K562 (cell line): ENCODE results near the gene NEB. TPM values are rescaled to one million over a fixed set of nuclear protein-coding genes. Genes with fewer than 3 reads are reported as not detected.

ENCODE experiments used
- BDP1 ChIP-seq: IDR thresholded peaks from 3 replicates; pipeline ENCODE4 v1.6.1; 2011; ENCODE audit not compliant: insufficient read length, insufficient read depth
- COPS2 ChIP-seq: fragments of 450-650 bp; conservative IDR thresholded peaks from 2 replicates; pipeline ENCODE4 v1.6.1; 2016; ENCODE audit warnings: mild to moderate bottlenecking, moderate library complexity
- CREM ChIP-seq: IDR thresholded peaks from 2 replicates; pipeline ENCODE4 v1.6.1; 2014; ENCODE audit warnings: antibody characterized with exemption, low read depth
- ESRRA ChIP-seq: fragments of 450-650 bp; IDR thresholded peaks from 2 replicates; pipeline ENCODE4 v1.6.1; 2014; ENCODE audit warnings: low read depth, mild to moderate bottlenecking, moderate library complexity, borderline replicate concordance
- NR1H2 ChIP-seq: sonication (generic); formaldehyde crosslinking; IDR thresholded peaks from 2 replicates; pipeline ENCODE4 v1.4.0; 2020; ENCODE audit warnings: mild to moderate bottlenecking, missing genetic modification reagents
- SMC3 ChIP-seq: conservative IDR thresholded peaks from 2 replicates; pipeline ENCODE4 v1.6.1; 2011; ENCODE audit warnings: low read depth, low read length, improper control_type of control experiment; ENCODE audit not compliant: insufficient read depth
- SRSF3 ChIP-seq: fragments of 200-400 bp; formaldehyde crosslinking; IDR thresholded peaks from 2 replicates; pipeline ENCODE4 v1.6.1; 2016; ENCODE audit warnings: mild to moderate bottlenecking, low read length, moderate library complexity; ENCODE audit not compliant: insufficient read depth
- SRSF7 ChIP-seq: fragments of 200-400 bp; formaldehyde crosslinking; optimal IDR thresholded peaks from 2 replicates; pipeline ENCODE3; 2017; ENCODE audit warnings: mild to moderate bottlenecking, low read depth, low read length
- TRIM24 ChIP-seq, 2 experiments: fragments of 450-650 bp; IDR thresholded peaks; 2 replicates each; pipeline ENCODE4 v1.6.1; 2016
- ZC3H8 ChIP-seq: fragments of 450-650 bp; IDR thresholded peaks from 2 replicates; pipeline ENCODE4 v1.6.1; 2017
- ZNF311 ChIP-seq: fragments of 250-450 bp; sonication (Bioruptor Pico); IDR thresholded peaks from 2 replicates; pipeline ENCODE4 v1.4.0; 2020; ENCODE audit warnings: mild to moderate bottlenecking, moderate library complexity
- ZNF408 ChIP-seq: fragments of 250-450 bp; sonication (Bioruptor Pico); IDR thresholded peaks from 2 replicates; pipeline ENCODE4 v1.4.0; 2020; ENCODE audit warnings: low read depth, mild to moderate bottlenecking, moderate library complexity
- polyA plus RNA-seq, 8 experiments: library from polyadenylated mRNA; depleted of rRNA in 4 of 8; stranded (reverse) in 5 of 8; unstranded in 3 of 8; fragments of >200 nt; fragmentation: Nextera tagmentation in 2 of 8; fragmentation: Illumina TruSeq in 1 of 8; extraction: Ambion mirVana in 2 of 8; extraction: Trizol in 1 of 8; gene quantifications; 2 replicates each; pipeline versions ENCODE4 v1.2.1 to v1.2.3, GENCODE V29; 2011 to 2014; ENCODE audit warnings: inconsistent platforms in 1 of 8, missing spikeins in 1 of 8
- total RNA-seq, 7 experiments: library from RNA; depleted of rRNA in 6 of 7; stranded (reverse); fragments of >200 nt in 6 of 7; fragmentation: Illumina TruSeq in 2 of 7; extraction: Trizol in 2 of 7; gene quantifications; 2 replicates each; pipeline versions ENCODE4 v1.2.1 to v1.2.3, GENCODE V29; 2011 to 2021; ENCODE audit warnings: low replicate concordance in 1 of 7
- TF ChIP-seq, protein P1 (sequence below): fragments of 450-650 bp; IDR thresholded peaks from 2 replicates; pipeline ENCODE4 v1.6.1; 2018; ENCODE audit not compliant: partially characterized antibody
- TF ChIP-seq, protein P2 (sequence below): fragments of 450-650 bp; formaldehyde crosslinking; IDR thresholded peaks from 2 replicates; pipeline ENCODE4 v1.4.0; 2020; ENCODE audit warnings: mild to moderate bottlenecking, moderate library complexity
- TF ChIP-seq, protein P3 (sequence below), 2 experiments: fragments of 450-650 bp; IDR thresholded peaks; 2 replicates each; pipeline ENCODE4 v1.6.1; 2016
- TF ChIP-seq, protein P4 (sequence below): sonication (generic); formaldehyde crosslinking; IDR thresholded peaks from 2 replicates; pipeline ENCODE4 v1.8.0; 2022; ENCODE audit warnings: mild to moderate bottlenecking, missing genetic modification reagents
- TF ChIP-seq, protein P5 (sequence below): sonication (generic); formaldehyde crosslinking; IDR thresholded peaks from 2 replicates; pipeline ENCODE4 v1.8.1; 2023; ENCODE audit warnings: mild to moderate bottlenecking, missing genetic modification reagents

NEB gene
- total and polyA plus RNA-seq, 9 of the 15 experiments (the other 6 are each of a cell fraction or from before 2014, with no cell fraction given), result 1.7 to 3.8 (median 2.9) TPM

DNA sequence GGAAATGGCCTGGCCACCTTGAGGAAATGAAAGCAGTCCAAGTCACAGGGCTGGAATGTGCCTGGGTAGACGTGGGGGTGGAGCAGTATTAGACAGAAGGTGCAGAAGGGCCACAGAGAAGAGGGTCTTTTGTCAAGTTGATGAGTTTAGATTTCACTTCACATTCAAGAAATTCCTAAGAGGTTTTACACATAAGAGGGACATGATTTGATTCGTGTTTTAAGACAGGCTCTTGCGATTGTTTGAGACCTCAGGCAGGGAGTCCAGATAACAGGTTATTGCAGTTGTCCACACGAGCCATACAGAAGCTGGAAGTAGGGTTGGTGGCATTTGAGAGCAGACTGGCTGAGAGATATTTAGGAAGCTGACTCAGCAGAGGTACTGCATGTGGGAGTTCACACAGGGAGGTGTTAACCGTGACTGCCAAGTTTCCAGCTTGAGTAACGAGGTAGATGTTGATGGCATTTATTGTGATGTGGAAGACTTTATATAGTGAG lies 64.6 kb downstream of the NEB start (continued):
- TF ChIP-seq ZNF311 (no peak), TRIM24 (IDR thresholded peaks at IDR 0.05) (peak; percentile 54 to 62; a peak in 3 of 4 replicates), ESRRA (no peak), ZNF408 (CRISPR knock-in tag) (no peak), NR1H2 (no peak), COPS2 (no peak), ZC3H8 (no peak), SRSF3 (no peak), SMC3 (no peak), SRSF7 (no peak), CREM (no peak), BDP1 (no peak)
- TF ChIP-seq, protein P1, sequence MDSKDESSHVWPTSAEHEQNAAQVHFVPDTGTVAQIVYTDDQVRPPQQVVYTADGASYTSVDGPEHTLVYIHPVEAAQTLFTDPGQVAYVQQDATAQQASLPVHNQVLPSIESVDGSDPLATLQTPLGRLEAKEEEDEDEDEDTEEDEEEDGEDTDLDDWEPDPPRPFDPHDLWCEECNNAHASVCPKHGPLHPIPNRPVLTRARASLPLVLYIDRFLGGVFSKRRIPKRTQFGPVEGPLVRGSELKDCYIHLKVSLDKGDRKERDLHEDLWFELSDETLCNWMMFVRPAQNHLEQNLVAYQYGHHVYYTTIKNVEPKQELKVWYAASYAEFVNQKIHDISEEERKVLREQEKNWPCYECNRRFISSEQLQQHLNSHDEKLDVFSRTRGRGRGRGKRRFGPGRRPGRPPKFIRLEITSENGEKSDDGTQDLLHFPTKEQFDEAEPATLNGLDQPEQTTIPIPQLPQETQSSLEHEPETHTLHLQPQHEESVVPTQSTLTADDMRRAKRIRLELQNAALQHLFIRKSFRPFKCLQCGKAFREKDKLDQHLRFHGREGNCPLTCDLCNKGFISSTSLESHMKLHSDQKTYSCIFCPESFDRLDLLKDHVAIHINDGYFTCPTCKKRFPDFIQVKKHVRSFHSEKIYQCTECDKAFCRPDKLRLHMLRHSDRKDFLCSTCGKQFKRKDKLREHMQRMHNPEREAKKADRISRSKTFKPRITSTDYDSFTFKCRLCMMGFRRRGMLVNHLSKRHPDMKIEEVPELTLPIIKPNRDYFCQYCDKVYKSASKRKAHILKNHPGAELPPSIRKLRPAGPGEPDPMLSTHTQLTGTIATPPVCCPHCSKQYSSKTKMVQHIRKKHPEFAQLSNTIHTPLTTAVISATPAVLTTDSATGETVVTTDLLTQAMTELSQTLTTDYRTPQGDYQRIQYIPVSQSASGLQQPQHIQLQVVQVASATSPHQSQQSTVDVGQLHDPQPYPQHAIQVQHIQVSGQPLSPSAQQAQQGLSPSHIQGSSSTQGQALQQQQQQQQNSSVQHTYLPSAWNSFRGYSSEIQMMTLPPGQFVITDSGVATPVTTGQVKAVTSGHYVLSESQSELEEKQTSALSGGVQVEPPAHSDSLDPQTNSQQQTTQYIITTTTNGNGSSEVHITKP, result no peak
- TF ChIP-seq, protein P2, sequence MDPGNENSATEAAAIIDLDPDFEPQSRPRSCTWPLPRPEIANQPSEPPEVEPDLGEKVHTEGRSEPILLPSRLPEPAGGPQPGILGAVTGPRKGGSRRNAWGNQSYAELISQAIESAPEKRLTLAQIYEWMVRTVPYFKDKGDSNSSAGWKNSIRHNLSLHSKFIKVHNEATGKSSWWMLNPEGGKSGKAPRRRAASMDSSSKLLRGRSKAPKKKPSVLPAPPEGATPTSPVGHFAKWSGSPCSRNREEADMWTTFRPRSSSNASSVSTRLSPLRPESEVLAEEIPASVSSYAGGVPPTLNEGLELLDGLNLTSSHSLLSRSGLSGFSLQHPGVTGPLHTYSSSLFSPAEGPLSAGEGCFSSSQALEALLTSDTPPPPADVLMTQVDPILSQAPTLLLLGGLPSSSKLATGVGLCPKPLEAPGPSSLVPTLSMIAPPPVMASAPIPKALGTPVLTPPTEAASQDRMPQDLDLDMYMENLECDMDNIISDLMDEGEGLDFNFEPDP (CRISPR knock-in tag), result no peak
- TF ChIP-seq, protein P3, sequence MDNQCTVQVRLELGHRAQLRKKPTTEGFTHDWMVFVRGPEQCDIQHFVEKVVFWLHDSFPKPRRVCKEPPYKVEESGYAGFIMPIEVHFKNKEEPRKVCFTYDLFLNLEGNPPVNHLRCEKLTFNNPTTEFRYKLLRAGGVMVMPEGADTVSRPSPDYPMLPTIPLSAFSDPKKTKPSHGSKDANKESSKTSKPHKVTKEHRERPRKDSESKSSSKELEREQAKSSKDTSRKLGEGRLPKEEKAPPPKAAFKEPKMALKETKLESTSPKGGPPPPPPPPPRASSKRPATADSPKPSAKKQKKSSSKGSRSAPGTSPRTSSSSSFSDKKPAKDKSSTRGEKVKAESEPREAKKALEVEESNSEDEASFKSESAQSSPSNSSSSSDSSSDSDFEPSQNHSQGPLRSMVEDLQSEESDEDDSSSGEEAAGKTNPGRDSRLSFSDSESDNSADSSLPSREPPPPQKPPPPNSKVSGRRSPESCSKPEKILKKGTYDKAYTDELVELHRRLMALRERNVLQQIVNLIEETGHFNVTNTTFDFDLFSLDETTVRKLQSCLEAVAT (IDR thresholded peaks at IDR 0.05), result no peak
- TF ChIP-seq, protein P4, sequence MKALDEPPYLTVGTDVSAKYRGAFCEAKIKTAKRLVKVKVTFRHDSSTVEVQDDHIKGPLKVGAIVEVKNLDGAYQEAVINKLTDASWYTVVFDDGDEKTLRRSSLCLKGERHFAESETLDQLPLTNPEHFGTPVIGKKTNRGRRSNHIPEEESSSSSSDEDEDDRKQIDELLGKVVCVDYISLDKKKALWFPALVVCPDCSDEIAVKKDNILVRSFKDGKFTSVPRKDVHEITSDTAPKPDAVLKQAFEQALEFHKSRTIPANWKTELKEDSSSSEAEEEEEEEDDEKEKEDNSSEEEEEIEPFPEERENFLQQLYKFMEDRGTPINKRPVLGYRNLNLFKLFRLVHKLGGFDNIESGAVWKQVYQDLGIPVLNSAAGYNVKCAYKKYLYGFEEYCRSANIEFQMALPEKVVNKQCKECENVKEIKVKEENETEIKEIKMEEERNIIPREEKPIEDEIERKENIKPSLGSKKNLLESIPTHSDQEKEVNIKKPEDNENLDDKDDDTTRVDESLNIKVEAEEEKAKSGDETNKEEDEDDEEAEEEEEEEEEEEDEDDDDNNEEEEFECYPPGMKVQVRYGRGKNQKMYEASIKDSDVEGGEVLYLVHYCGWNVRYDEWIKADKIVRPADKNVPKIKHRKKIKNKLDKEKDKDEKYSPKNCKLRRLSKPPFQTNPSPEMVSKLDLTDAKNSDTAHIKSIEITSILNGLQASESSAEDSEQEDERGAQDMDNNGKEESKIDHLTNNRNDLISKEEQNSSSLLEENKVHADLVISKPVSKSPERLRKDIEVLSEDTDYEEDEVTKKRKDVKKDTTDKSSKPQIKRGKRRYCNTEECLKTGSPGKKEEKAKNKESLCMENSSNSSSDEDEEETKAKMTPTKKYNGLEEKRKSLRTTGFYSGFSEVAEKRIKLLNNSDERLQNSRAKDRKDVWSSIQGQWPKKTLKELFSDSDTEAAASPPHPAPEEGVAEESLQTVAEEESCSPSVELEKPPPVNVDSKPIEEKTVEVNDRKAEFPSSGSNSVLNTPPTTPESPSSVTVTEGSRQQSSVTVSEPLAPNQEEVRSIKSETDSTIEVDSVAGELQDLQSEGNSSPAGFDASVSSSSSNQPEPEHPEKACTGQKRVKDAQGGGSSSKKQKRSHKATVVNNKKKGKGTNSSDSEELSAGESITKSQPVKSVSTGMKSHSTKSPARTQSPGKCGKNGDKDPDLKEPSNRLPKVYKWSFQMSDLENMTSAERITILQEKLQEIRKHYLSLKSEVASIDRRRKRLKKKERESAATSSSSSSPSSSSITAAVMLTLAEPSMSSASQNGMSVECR (CRISPR knock-in tag), result no peak
- TF ChIP-seq, protein P5, sequence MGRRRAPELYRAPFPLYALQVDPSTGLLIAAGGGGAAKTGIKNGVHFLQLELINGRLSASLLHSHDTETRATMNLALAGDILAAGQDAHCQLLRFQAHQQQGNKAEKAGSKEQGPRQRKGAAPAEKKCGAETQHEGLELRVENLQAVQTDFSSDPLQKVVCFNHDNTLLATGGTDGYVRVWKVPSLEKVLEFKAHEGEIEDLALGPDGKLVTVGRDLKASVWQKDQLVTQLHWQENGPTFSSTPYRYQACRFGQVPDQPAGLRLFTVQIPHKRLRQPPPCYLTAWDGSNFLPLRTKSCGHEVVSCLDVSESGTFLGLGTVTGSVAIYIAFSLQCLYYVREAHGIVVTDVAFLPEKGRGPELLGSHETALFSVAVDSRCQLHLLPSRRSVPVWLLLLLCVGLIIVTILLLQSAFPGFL (CRISPR knock-in tag), result no peak
